OCI-LY7 (cell line): Measurements from ENCODE around the gene ANKS1B.

Experiments used
- CTCF ChIP-seq: fragments of 200-600 bp; sonication (generic); conservative IDR thresholded peaks from 2 replicates; pipeline ENCODE4 v1.5.1; 2014; ENCODE audit warnings: mild to moderate bottlenecking, antibody characterized with exemption, low read length, moderate library complexity, mixed read lengths
- EZH2phosphoT487 ChIP-seq: fragments of 200-600 bp; sonication (generic); IDR thresholded peaks from 2 replicates; pipeline ENCODE4 v1.6.1; 2018; ENCODE audit warnings: low read depth, borderline replicate concordance, mild to moderate bottlenecking, mixed run types, antibody characterized with exemption, low read length, moderate library complexity, mixed read lengths

DNA sequence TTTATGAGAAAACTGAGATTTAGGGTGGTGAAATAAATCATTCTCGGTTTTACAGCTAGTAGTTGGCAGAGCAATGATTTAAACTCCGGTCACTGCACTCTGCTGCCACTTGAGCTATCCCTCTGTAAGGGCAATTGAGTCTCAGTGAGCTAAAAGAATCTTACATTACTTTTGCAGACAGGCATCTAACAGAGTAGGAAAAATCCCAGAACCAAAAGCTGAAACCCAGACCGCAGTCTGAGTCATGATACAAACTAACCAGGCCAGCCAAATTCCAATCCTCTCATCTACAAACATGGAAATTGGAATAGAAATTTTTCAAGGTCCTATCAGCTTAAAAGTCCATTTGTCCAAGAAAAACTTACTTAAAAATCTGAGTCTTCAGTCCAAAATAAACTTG lies 73.7 kb downstream of the ANKS1B start:
- TF ChIP-seq CTCF (no peak), EZH2phosphoT487 (no peak)
